GM12872 (cell line): ENCODE data around the gene MICAL1.

ENCODE experiments used
- CTCF ChIP-seq: IDR thresholded peaks from 3 replicates; pipeline ENCODE4 v1.5.1; 2011; ENCODE audit warnings: low read depth, mild to moderate bottlenecking, low read length, moderate library complexity; ENCODE audit not compliant: insufficient read depth

MICAL1 gene

DNA sequence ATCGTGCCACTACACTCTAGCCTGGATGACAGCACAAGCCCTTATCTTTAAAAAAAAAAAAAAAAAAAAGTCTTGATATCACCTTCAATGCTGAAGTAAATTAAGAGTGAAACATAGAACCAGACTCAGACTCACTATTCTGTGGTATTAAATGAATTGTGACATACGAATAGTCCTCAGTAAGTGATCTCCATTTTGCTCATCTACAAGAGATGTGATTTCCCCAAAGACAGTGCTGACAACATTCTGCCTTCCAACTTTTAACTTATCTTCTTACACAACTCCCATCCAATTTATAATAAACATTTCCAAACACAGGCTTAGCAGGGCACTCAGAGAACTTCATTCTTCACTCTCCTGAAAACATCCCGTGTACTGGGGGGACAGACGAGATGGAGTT is 19.4 kb upstream of the MICAL1 start:
- TF ChIP-seq CTCF: no peak

GRCh38 chr6:109473120-109473519 is 17.5 kb upstream of the MICAL1 start:
- no peak for TF ChIP-seq CTCF

- peak; percentile 35; the same call in 1 of the 3 replicates for TF ChIP-seq CTCF
Observed at GRCh38 chr6:109472132-109472995, 16.8 kb upstream of the MICAL1 start.

GRCh38 chr6:109471105-109471810 is 15.7 kb upstream of the MICAL1 start:
- TF ChIP-seq CTCF: no peak

DNA sequence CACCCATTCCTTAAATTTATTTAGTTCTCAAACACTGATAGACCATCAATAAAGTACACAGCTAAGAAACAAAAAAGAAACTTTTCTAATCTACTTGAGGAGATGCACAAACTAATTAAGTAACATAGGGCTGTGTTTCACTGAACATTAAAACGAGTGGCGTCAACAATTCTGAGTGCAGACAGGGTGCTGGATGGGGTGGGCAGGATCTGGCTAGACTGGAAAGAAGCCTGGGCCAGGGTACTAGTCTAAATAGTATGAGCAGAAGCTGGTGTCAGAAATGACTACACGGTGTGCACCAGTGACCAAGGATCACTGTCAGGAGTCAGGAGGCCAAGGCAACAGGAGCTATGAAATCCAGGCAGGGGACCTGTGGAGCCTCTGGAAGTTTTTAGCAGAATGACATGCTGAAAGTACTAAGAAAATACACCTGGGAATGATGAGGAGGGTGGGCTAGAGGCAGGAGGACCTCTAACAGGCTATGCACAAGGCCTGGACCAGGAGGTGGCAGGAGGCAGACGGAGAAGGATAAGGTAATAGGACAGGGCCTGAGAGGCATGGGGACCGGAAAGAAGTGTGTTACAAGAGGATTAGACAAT is 14.1 kb upstream of the MICAL1 start:
- no peak for TF ChIP-seq CTCF

GRCh38 chr6:109467696-109468095 is 12.1 kb upstream of the MICAL1 start:
- TF ChIP-seq CTCF: no peak

GRCh38 chr6:109466212-109466923 is 10.8 kb upstream of the MICAL1 start:
- TF ChIP-seq CTCF: no peak
